GM13977 (cell line): ENCODE data around the gene MLXIPL.
"Not testable (repeated sequence)": the region's sequence is repeated elsewhere in the genome, so short reads cannot be mapped to it uniquely, and the experiment has no call there.

Experiments
- DNase-seq: peaks from one replicate; pipeline ENCODE4 v3.0.0; 2012; ENCODE audit warnings: low spot score
- CTCF ChIP-seq: IDR thresholded peaks from 2 replicates; pipeline ENCODE4 v1.5.1; 2012; ENCODE audit warnings: mild to moderate bottlenecking, control low read depth; ENCODE audit not compliant: insufficient read depth; ENCODE audit errors: extremely low read depth, missing control alignments
- in situ Hi-C: fragments of 300-500 bp; cut with MboI; formaldehyde crosslinking; loops from one replicate; pipeline ENCODE4 v1.12.0; 2022; ENCODE audit warnings: low sequenced_read_pairs, low pct_unique_long_range_greater_than_20kb, mixed read lengths, inconsistent platforms; ENCODE audit not compliant: unreplicated experiment

MLXIPL gene

GRCh38 chr7:73668886-73669230 lies 44.5 kb upstream of the MLXIPL start:
- peak; percentile 49 for DNase-seq
- no peak for TF ChIP-seq CTCF
- in situ Hi-C loops = no loop called here

GRCh38 chr7:73668103-73668885 lies 44.0 kb upstream of the MLXIPL start:
- in situ Hi-C loops = no loop called here
- no peak for TF ChIP-seq CTCF
- peak; percentile 49 for DNase-seq

- TF ChIP-seq CTCF = peak; percentile 98
- in situ Hi-C loops = no loop called here
- DNase-seq = peak; percentile 99
Observed at GRCh38 chr7:73667344-73668102, 43.2 kb upstream of the MLXIPL start, which contains the start of gene VPS37D. Gene VPS37D, plus strand, starts transcription at chr7:73667831. Its CDS starts 128 bp downstream, at chr7:73667959.

- no peak for TF ChIP-seq CTCF
- in situ Hi-C loops = no loop called here
- DNase-seq = no peak
Observed at GRCh38 chr7:73663033-73663432, 38.7 kb upstream of the MLXIPL start.

GRCh38 chr7:73660594-73660993 lies 36.3 kb upstream of the MLXIPL start:
- DNase-seq, in situ Hi-C loops: not testable (repeated sequence)

- no peak for TF ChIP-seq CTCF
- in situ Hi-C loops = no loop called here
- DNase-seq = no peak
Observed at GRCh38 chr7:73659983-73660382, 35.7 kb upstream of the MLXIPL start.

- in situ Hi-C loops, DNase-seq: not testable (repeated sequence)
Observed at GRCh38 chr7:73655309-73655708, 31.0 kb upstream of the MLXIPL start.
